ENCODE measurements around the gene DLGAP1.

The DLGAP1 gene

DNA sequence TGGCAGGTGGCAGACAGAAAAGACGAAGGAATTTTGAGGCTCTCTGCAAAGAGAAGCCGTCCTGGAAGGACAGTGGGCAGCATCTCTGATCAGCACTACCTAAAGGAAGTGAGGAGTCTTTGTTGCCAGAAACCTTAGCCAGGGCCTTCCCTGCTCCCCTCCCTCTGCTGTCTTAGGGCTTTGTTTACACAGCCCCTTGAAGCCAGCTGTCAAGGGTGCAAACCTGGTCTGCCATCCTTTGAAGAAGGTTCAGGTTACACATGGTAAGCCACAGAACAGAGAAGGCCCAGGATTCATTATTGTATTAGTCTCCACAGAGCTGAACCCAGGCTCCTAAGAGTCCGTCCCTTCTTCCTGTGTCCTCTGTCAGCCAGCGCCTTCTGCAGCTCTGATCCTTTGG lies 648.5 kb downstream of the DLGAP1 start:
- DNase-seq = no peak
- H3K4me3 ChIP-seq (ENCODE audit: low read depth, low read length) = no peak overlapping the region
- TF ChIP-seq, protein P1, sequence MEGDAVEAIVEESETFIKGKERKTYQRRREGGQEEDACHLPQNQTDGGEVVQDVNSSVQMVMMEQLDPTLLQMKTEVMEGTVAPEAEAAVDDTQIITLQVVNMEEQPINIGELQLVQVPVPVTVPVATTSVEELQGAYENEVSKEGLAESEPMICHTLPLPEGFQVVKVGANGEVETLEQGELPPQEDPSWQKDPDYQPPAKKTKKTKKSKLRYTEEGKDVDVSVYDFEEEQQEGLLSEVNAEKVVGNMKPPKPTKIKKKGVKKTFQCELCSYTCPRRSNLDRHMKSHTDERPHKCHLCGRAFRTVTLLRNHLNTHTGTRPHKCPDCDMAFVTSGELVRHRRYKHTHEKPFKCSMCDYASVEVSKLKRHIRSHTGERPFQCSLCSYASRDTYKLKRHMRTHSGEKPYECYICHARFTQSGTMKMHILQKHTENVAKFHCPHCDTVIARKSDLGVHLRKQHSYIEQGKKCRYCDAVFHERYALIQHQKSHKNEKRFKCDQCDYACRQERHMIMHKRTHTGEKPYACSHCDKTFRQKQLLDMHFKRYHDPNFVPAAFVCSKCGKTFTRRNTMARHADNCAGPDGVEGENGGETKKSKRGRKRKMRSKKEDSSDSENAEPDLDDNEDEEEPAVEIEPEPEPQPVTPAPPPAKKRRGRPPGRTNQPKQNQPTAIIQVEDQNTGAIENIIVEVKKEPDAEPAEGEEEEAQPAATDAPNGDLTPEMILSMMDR (IDR thresholded peaks at IDR 0.05; ENCODE audit: low read depth, low read length) = no peak
- H3K9me3 ChIP-seq (ENCODE audit: severe bottlenecking) = no peaks in the 10 kb centered on the region
- H3K27me3 ChIP-seq (ENCODE audit: insufficient read depth, low read depth, severe bottlenecking) = peaks cover 26% of the 10 kb centered on the region
- no peaks in the 10 kb centered on the region for H3K36me3 ChIP-seq
- no peak overlapping the region for H3K27ac ChIP-seq

DNA sequence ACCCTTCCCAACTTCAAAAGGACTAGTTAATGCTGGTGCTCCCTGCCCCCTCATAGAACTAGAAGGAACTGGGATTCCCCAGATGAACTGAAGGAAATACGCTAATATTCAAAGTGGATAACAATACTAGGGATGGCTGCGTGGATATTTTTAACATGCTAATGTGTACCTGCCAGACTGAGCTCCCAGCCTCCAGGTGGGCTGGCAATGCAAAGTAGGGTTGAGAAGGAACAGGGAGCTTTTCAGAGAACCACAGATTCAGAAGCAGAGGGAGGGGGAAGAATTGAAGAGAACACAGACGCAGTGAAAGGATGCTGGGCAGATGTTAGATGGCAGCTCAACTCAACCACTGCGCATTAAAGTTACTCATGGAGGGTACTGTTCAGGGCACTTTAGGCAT lies 650.8 kb downstream of the DLGAP1 start:
- Histone ChIP-seq H3K27me3 (ENCODE audit: insufficient read depth, low read depth, severe bottlenecking) (peaks cover 20% of the 10 kb centered on the region), H3K9me3 (ENCODE audit: severe bottlenecking) (no peaks in the 10 kb centered on the region), H3K4me3 (ENCODE audit: low read depth, low read length) (no peak overlapping the region), H3K36me3 (no peaks in the 10 kb centered on the region), H3K27ac (no peak overlapping the region)
- TF ChIP-seq, protein P1 (IDR thresholded peaks at IDR 0.05; ENCODE audit: low read depth, low read length) = no peak
- DNase-seq = no peak

DNA sequence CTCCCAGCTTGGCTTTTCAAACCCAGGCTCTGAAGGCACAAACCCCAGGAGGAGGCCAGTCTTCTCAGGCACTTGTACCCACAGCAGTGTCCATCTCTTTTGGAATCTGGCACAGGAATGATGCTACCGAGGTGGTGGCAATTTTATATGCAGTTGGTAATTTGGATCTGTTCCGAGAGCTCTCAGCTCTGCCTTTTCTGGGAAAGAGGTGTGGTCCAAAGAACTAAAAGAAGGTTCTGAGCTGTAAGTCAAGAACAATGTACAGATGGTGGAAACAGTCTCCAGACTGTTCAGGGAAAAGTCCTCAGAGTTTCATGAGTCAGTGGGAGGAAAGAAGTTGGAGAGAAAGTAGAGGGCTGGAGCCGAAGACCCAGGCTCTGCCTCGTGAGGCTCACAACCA lies 651.8 kb downstream of the DLGAP1 start:
- TF ChIP-seq, protein P1 (IDR thresholded peaks at IDR 0.05; ENCODE audit: low read depth, low read length) = no peak
- no peak for DNase-seq
- H3K36me3 ChIP-seq = no peaks in the 10 kb centered on the region
- H3K27me3 ChIP-seq (ENCODE audit: insufficient read depth, low read depth, severe bottlenecking) = peaks cover 15% of the 10 kb centered on the region
- no peak overlapping the region for H3K27ac ChIP-seq
- no peaks in the 10 kb centered on the region for H3K9me3 ChIP-seq (ENCODE audit: severe bottlenecking)
- no peak overlapping the region for H3K4me3 ChIP-seq (ENCODE audit: low read depth, low read length)

DNA sequence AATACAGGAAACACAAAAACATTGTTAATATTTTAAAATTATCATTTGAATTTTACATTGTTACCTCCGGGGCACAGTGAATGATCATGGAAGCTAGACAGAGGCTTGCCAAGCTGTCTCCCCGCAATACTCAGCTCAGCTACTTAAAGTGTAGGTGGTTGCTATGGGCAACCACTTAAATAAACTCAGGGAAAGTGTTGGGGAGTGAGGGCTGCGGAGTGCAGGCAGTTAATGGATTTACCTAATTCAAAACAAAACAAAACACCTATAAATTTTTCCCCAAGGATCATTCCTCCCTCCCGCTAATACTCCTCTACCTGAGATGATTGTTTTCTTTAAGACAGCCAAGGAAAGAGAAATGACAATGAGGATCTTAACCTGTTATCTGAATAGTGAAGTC lies 655.6 kb downstream of the DLGAP1 start:
- TF ChIP-seq, protein P1 (IDR thresholded peaks at IDR 0.05; ENCODE audit: low read depth, low read length) = no peak

DNA sequence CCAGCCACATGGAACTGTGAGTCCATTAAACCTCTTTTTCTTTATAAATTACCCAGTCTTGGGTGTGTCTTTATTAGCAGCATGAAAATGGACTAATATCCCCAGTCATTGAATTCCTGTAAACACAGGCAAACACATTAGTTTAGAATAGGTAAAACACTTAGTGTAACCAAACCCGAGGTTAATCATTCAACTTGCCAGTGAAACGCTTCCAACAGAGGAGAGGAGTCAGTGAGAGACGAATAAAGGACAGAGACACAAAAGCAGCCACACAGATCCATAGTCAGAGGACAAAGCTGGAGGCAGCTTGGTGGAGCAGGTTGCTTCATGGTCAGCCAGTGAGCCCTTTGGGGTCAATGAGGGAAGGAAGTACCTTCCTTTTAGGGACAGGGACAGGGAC lies 657.1 kb downstream of the DLGAP1 start:
- DNase-seq = no peak
- TF ChIP-seq, protein P1 (IDR thresholded peaks at IDR 0.05; ENCODE audit: low read depth, low read length) = no peak
- H3K27me3 ChIP-seq (ENCODE audit: insufficient read depth, low read depth, severe bottlenecking) = peaks cover 20% of the 10 kb centered on the region
- H3K27ac ChIP-seq = no peak overlapping the region
- H3K9me3 ChIP-seq (ENCODE audit: severe bottlenecking) = no peaks in the 10 kb centered on the region
- no peak overlapping the region for H3K4me3 ChIP-seq (ENCODE audit: low read depth, low read length)
- H3K36me3 ChIP-seq = no peaks in the 10 kb centered on the region

More for the DNA sequence above, 655.6 kb downstream of the DLGAP1 start:
- Histone ChIP-seq H3K9me3 (ENCODE audit: severe bottlenecking) (no peaks in the 10 kb centered on the region), H3K4me3 (ENCODE audit: low read depth, low read length) (no peak overlapping the region), H3K27ac (no peak overlapping the region), H3K36me3 (no peaks in the 10 kb centered on the region), H3K27me3 (ENCODE audit: insufficient read depth, low read depth, severe bottlenecking) (peaks cover 23% of the 10 kb centered on the region)
- no peak for DNase-seq

DNA sequence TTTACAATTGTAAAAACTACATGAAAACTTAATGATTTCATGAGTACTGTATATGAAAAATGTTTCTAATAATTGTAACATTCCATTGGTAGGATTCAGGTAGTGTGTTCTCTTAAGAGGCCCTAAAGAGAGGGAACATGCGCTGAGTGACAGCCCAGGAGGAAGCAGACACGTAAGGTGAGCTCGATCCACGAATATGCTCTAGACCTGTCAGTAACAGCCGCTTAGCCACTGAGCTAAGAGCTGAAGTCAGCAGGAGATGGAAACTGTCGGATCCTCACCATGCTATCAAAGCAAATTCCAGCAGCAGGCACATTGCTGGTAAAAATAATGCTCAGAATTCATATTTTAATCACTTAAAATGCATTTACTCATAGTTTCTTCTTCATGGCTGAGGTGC lies 658.7 kb downstream of the DLGAP1 start:
- no peaks in the 10 kb centered on the region for H3K36me3 ChIP-seq
- no peak for DNase-seq
- TF ChIP-seq, protein P1 (IDR thresholded peaks at IDR 0.05; ENCODE audit: low read depth, low read length) = no peak
- H3K4me3 ChIP-seq (ENCODE audit: low read depth, low read length) = no peak overlapping the region
- H3K27me3 ChIP-seq (ENCODE audit: insufficient read depth, low read depth, severe bottlenecking) = peaks cover 19% of the 10 kb centered on the region
- H3K27ac ChIP-seq = no peak overlapping the region
- H3K9me3 ChIP-seq (ENCODE audit: severe bottlenecking) = no peaks in the 10 kb centered on the region

All from WERI-Rb-1 (cell line).